ENCODE results near the gene MACROD2.

The MACROD2 gene

DNA sequence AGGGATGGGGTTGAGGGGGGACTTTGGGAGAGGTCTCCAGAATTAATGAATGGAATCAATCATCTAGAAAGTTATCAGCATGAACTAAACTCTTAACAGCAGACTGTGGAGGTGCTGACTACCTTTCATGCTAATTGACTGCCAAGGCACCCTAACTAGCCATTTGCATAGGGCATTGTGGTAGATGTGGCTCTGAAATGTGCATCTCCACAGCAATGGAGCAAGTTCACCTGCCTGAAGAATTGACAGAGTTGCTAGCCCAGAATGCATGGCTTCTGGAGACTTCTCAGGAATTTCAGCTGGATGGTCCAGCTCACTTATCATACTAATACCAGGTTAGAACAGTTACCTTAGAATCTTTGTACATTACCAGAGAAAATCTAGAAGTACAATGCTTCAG, 1832.3 kb downstream of the MACROD2 start:
- FAIRE-seq = no peak
- no peak for DNase-seq (ENCODE audit: insufficient read length, low spot score)

DNA sequence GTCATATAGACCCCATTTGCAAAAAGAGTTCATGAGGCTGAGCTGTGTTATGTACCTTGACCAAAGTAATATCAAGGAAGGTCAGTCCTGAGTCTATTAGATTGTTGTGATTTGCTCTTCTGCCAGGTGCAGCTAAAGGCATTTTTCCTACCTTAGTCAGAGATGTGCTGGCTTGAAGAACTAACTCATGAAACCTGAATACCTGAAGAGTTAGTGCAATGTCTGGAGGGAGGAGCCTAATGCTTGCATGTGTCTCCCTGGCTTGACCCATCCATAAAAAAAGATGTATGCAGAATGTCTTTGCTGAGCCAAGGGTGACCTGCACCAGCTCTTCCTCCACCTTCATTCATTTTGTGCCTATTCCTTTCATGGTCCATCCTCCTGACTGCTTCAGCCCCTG, 1835.9 kb downstream of the MACROD2 start:
- FAIRE-seq = no peak

GRCh38 chr20:15832512-15832911, 1837.2 kb downstream of the MACROD2 start:
- DNase-seq (ENCODE audit: insufficient read length, low spot score) = no peak
- FAIRE-seq = no peak

More for the DNA sequence above, 1835.9 kb downstream of the MACROD2 start:
- DNase-seq (ENCODE audit: insufficient read length, low spot score) = no peak

DNA sequence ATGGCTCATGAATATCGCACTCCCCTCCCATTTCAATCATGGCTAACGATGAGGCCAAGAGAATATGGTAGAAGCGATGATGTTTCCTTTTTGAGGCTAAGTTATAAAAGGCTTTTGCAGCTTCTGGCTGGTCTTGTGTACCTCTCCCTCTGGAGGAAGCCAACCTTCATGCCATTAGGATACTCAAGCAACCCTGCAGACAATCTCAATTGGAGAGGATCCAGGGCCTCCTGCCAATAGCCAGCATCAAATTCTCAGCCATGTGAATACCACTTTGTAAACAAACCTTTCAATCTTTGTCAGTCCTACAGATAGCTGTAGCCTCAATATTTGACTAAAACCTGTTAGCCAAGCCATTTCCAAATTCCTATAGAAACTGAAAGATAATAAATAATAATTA, 1839.5 kb downstream of the MACROD2 start:
- no peak for DNase-seq (ENCODE audit: insufficient read length, low spot score)

GRCh38 chr20:15835811-15836210, 1840.5 kb downstream of the MACROD2 start:
- FAIRE-seq (no peak), DNase-seq (ENCODE audit: insufficient read length, low spot score) (no peak)

More for the DNA sequence above, 1839.5 kb downstream of the MACROD2 start:
- FAIRE-seq = no peak

GRCh38 chr20:15836634-15837033, 1841.3 kb downstream of the MACROD2 start:
- FAIRE-seq = no peak

GRCh38 chr20:15837563-15837962, 1842.2 kb downstream of the MACROD2 start:
- DNase-seq (ENCODE audit: insufficient read length, low spot score) (no peak), FAIRE-seq (no peak)

More at GRCh38 chr20:15836634-15837033, 1841.3 kb downstream of the MACROD2 start:
- no peak for DNase-seq (ENCODE audit: insufficient read length, low spot score)

DNA sequence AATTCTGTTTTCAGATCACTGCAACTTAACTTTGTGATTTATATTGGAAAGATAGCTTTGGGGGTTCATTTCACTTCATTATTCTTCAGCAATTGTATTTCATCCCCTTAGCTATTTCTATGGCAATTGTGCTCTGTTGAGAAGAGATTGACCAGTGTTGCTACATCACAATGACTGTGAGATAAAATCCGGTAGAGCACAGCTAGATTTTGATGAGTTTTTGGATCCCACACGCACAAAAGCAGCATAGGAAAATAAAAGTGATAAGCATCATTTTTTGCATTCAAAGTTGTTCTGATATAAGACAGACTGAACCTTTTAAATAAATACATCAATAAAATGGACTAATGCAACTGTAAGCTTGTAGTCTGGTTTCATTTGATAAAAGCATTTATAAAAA, 1843.2 kb downstream of the MACROD2 start:
- FAIRE-seq = no peak
- no peak for DNase-seq (ENCODE audit: insufficient read length, low spot score)

- FAIRE-seq = no peak
- no peak for DNase-seq (ENCODE audit: insufficient read length, low spot score)
These were observed 1845.5 kb downstream of the MACROD2 start for GRCh38 chr20:15840636-15841301.

DNA sequence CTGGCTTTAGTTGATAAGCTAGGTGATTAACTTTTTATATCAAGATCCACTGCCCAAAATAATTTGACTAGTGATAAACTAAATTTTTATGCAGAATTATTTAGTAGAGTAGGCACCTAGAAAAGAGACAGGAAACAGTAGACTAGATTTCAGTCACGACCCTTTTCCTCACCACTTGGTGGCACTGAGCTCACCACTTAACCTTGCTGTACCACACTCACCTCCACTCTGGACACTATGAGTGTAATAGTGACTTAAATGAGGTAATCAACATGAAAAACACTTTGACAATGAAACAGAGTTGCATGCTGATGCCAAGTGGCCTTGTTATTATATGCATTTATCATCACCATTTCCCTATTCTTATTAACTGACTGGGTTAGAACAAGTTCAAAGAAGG, 1847.6 kb downstream of the MACROD2 start:
- FAIRE-seq = no peak

DNA sequence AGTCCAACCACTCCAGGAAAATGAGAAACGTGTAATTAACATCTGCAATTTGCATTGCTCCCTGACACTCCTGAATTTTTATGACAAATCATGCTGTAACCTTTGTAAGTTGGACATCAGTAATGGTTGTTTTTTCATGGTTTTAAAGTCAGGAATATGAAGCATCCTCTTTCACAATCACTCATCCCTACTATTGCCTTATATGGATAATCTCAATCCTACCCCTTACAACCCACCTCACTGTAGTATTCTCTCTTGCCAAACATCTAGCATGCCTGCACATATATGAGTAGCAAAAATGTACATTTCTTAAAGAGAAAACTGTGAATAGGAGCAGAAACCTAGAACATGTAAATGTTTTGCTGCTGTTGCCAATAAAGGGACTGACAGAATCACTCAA, 1848.5 kb downstream of the MACROD2 start:
- FAIRE-seq = no peak

More for the DNA sequence above, 1847.6 kb downstream of the MACROD2 start:
- peak; percentile 9 for DNase-seq (ENCODE audit: insufficient read length, low spot score)

DNA sequence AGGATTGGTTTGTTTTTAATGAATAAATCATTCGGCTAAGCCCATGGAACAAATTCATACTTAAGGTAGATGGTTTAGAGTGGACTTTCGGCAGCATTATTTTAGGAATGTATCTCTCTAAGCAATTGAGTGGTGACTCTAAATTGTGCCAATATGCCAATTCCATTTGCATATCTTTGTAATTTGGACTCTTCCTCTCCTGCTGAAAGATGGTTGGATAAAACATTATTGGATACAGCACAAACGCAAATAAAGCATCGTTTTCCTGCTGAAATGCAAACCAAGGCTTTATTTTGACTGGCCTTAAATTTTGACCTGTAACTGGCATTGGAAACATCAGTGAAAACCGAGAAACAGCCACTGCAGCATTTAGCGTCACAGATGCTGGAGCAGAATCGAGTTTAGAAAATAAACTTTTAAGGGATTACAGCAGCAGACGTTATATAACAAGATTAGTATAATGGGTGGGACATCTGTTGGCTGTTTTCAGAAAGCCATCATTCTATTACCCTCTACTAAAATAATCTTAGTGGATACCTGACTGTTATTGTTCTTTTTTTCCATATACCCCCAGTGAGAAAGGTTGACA, 1852.0 kb downstream of the MACROD2 start:
- FAIRE-seq = no peak

More for the DNA sequence above, 1848.5 kb downstream of the MACROD2 start:
- no peak for DNase-seq (ENCODE audit: insufficient read length, low spot score)

GRCh38 chr20:15848126-15848525, 1852.8 kb downstream of the MACROD2 start:
- DNase-seq (ENCODE audit: insufficient read length, low spot score) (no peak), FAIRE-seq (no peak)

More for the DNA sequence above, 1852.0 kb downstream of the MACROD2 start:
- no peak for DNase-seq (ENCODE audit: insufficient read length, low spot score)

DNA sequence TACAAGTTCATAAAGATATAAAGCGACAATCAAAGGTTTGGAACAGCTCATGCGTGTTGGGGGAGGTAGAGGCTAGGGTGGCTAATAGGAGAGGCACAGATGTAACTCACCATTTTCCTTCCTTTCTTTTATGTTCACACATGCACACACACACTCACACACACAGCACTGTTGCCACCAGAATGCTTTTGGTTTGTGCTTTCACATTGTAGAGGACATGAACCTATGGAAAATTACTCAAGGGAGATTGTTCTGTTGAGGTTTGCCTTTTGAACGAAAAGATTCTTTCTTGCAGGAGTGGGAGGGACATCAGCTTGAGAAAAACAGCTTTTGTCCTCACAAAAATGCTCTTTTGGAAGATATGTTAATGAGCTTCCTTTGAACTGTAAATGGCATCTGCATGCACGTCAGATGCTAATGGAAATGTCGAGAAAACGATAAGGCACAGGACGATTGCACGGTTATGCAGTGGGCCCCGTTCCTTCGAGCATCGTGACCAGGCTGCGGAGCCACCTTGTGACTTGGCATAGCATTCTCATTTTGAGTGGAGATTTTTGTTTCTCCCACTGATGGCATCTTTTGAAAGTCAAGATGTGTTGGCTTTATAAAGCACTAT, 1853.8 kb downstream of the MACROD2 start:
- no peak for DNase-seq (ENCODE audit: insufficient read length, low spot score)

DNA sequence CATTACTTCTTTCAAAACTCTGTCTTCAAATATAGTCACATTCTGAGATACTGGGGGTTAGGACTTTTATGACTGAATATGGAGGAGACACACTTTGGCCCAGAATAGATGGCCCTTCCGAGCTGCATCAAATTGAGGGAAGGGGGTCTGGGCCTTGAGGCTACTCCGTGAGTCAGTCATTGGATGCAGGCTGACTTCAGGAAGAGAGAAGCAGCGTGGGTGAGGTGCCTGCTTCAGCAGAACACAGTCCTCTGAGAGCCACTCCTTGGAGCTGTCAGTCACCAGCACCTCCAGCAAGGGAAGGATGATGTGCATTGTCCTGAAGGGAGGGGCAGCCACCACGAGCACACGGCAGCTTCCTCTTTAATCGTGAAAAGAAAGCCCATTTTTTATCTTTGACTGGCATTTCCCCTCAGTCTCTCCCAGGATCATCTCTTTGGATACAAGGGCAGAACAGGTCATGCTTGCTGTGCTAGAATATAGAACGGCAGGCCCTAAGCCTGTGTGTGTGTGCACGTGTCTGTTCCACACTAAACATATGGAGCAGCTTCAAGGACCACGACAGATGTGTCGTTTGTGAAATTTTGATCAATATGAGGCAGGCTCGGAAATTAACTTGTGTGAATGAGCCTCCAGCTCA, 1856.4 kb downstream of the MACROD2 start:
- FAIRE-seq = no peak
- DNase-seq (ENCODE audit: insufficient read length, low spot score) = no peak

More for the DNA sequence above, 1853.8 kb downstream of the MACROD2 start:
- no peak for FAIRE-seq

DNA sequence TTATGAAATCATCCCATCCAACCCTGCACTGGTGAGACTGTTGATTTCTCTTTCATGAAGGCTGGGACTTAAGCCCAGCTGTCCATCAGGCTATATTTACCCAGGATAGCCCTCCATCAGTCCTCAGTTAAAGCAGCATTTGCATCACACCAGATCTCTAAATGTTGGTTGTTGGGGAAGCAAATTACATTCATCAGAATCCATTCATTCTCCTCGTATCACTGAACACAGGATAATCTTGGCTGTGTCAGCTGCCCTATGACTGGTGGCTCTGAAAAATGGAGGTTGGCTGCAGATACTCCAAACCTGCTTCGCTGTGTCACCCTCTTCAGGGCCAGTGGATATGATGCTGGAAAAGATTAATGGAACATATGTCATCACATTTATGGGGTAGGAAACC, 1859.6 kb downstream of the MACROD2 start:
- FAIRE-seq = no peak
- no peak for DNase-seq (ENCODE audit: insufficient read length, low spot score)

GRCh38 chr20:15857173-15857784, 1862.0 kb downstream of the MACROD2 start:
- peak; percentile 4 for DNase-seq (ENCODE audit: insufficient read length, low spot score)
- FAIRE-seq = peak; percentile 23

DNA sequence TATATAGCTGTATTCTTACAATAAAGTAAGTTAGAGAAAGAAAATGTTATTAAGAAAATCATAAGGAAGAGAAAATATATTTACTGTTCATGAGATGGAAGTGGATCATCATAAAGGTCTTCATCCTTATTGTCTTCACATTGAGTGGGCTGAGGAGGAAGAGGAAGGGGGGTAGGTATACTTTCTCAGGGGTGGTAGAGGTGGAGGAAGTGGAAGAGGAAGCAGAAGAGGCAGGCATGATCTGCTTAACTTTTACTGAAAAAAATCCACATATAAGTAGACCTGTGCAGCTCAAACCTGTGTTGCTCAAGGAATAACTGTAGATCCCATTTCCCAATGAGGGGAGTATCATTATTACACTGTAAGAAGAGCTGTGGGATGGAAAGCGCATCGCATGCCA, 1863.7 kb downstream of the MACROD2 start:
- DNase-seq (ENCODE audit: insufficient read length, low spot score) = no peak
- no peak for FAIRE-seq

GRCh38 chr20:15860850-15861249, 1865.5 kb downstream of the MACROD2 start:
- DNase-seq (ENCODE audit: insufficient read length, low spot score) (no peak), FAIRE-seq (no peak)

- DNase-seq (ENCODE audit: insufficient read length, low spot score) = no peak
These were observed 1866.9 kb downstream of the MACROD2 start for GRCh38 chr20:15862178-15862577.

GRCh38 chr20:15863735-15864134, 1868.4 kb downstream of the MACROD2 start:
- DNase-seq (ENCODE audit: insufficient read length, low spot score) (no peak), FAIRE-seq (no peak)

More at GRCh38 chr20:15862178-15862577, 1866.9 kb downstream of the MACROD2 start:
- FAIRE-seq = no peak

Data from GM19239 (cell line).